ENCODE data around the gene ANKIB1. TPM values are rescaled to one million over a fixed set of nuclear protein-coding genes. Genes with fewer than 3 reads are reported as not detected.
"Not testable (repeated sequence)": the region's sequence is repeated elsewhere in the genome, so short reads cannot be mapped to it uniquely, and the experiment has no call there.

The ANKIB1 gene
- total and polyA plus RNA-seq, 2 experiments from 2014 or later, result 8.8 to 35.3 TPM

DNA sequence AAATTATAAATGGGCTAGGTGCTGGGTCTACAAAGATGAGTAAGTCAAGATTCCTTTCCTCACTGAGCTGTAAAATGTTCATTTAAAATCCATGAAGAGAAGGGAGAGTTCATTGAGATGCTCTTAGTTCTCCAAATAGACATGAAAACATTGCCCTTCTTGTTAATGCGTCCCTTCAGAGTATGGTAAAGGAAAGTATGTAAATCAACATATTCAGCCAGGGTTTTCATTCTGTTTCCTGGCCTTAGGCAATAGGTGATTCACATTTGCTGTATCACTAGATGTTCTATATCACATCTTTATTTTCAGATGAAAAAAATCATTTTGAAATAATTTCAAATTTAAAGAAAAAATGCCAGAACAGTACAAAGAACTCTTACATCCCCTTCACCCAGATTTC, 5.4 kb downstream of the ANKIB1 start:
- H3K36me3 ChIP-seq (replicated peaks; ENCODE audit: insufficient read depth, low read depth), result no peaks in the 10 kb centered on the region
- H3K79me2 ChIP-seq, result peaks cover 100% of the 10 kb centered on the region
- WGBS (ENCODE audit: low lambda C conversion rate, missing lambda C conversion rate), result 91% methylated on average over 1 of the region's 1 CpG
- no peak overlapping the region for H3K4me2 ChIP-seq
- no peak for DNase-seq (ENCODE audit: low spot score)
- peaks cover 15% of the 10 kb centered on the region for H3K4me1 ChIP-seq (ENCODE audit: insufficient read depth)
- no peaks in the 10 kb centered on the region for H4K20me1 ChIP-seq (ENCODE audit: insufficient read depth, poor library complexity, severe bottlenecking)
- no peaks in the 10 kb centered on the region for H3K9me3 ChIP-seq (ENCODE audit: low read depth)
- no peak overlapping the region for H3K4me3 ChIP-seq
- TF ChIP-seq EZH2phosphoT487 (IDR thresholded peaks at IDR 0.05; ENCODE audit: low read depth, severe bottlenecking, unreplicated experiment), result no peak
- TF ChIP-seq EZH2 (IDR thresholded peaks at IDR 0.05; ENCODE audit: borderline replicate concordance), result no peak
- TF ChIP-seq, protein P1, sequence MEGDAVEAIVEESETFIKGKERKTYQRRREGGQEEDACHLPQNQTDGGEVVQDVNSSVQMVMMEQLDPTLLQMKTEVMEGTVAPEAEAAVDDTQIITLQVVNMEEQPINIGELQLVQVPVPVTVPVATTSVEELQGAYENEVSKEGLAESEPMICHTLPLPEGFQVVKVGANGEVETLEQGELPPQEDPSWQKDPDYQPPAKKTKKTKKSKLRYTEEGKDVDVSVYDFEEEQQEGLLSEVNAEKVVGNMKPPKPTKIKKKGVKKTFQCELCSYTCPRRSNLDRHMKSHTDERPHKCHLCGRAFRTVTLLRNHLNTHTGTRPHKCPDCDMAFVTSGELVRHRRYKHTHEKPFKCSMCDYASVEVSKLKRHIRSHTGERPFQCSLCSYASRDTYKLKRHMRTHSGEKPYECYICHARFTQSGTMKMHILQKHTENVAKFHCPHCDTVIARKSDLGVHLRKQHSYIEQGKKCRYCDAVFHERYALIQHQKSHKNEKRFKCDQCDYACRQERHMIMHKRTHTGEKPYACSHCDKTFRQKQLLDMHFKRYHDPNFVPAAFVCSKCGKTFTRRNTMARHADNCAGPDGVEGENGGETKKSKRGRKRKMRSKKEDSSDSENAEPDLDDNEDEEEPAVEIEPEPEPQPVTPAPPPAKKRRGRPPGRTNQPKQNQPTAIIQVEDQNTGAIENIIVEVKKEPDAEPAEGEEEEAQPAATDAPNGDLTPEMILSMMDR (IDR thresholded peaks at IDR 0.05; ENCODE audit: poor library complexity), result no peak
- H3K27me3 ChIP-seq, result no peaks in the 10 kb centered on the region
- H3K27ac ChIP-seq, result no peak overlapping the region
- no peak overlapping the region for H2AFZ ChIP-seq
- H3K9me2 ChIP-seq (replicated peaks; ENCODE audit: insufficient read depth), result no peaks in the 10 kb centered on the region

GRCh38 chr7:92253251-92253650, 7.5 kb downstream of the ANKIB1 start:
- no peaks in the 10 kb centered on the region for H3K27me3 ChIP-seq
- WGBS (ENCODE audit: low lambda C conversion rate, missing lambda C conversion rate), result 96% methylated on average over 1 of the region's 1 CpG
- no peaks in the 10 kb centered on the region for H3K9me2 ChIP-seq (replicated peaks; ENCODE audit: insufficient read depth)
- H3K9me3 ChIP-seq (ENCODE audit: low read depth), result no peaks in the 10 kb centered on the region
- H3K36me3 ChIP-seq (replicated peaks; ENCODE audit: insufficient read depth, low read depth), result no peaks in the 10 kb centered on the region
- peaks cover 100% of the 10 kb centered on the region for H3K79me2 ChIP-seq
- TF ChIP-seq, protein P1 (IDR thresholded peaks at IDR 0.05; ENCODE audit: poor library complexity), result no peak
- TF ChIP-seq EZH2phosphoT487 (IDR thresholded peaks at IDR 0.05; ENCODE audit: low read depth, severe bottlenecking, unreplicated experiment), result no peak
- TF ChIP-seq EZH2 (IDR thresholded peaks at IDR 0.05; ENCODE audit: borderline replicate concordance), result no peak
- H2AFZ ChIP-seq, result no peak overlapping the region
- no peak for DNase-seq (ENCODE audit: low spot score)
- no peak overlapping the region for H3K27ac ChIP-seq
- no peak overlapping the region for H3K4me2 ChIP-seq
- peaks cover 2% of the 10 kb centered on the region for H3K4me1 ChIP-seq (ENCODE audit: insufficient read depth)
- H4K20me1 ChIP-seq (ENCODE audit: insufficient read depth, poor library complexity, severe bottlenecking), result no peaks in the 10 kb centered on the region
- no peak overlapping the region for H3K4me3 ChIP-seq

- H3K4me1 ChIP-seq (ENCODE audit: insufficient read depth); DNase-seq (ENCODE audit: low spot score); H3K36me3 ChIP-seq (replicated peaks; ENCODE audit: insufficient read depth, low read depth); H3K9me3 ChIP-seq (ENCODE audit: low read depth); H3K4me3 ChIP-seq; H3K9me2 ChIP-seq (replicated peaks; ENCODE audit: insufficient read depth); H4K20me1 ChIP-seq (ENCODE audit: insufficient read depth, poor library complexity, severe bottlenecking); H2AFZ ChIP-seq; H3K27ac ChIP-seq; H3K4me2 ChIP-seq; H3K27me3 ChIP-seq: not testable (repeated sequence)
- H3K79me2 ChIP-seq, result peaks cover 100% of the 10 kb centered on the region
- WGBS (ENCODE audit: low lambda C conversion rate, missing lambda C conversion rate), result 100% methylated on average over 1 of the region's 1 CpG
Measured at GRCh38 chr7:92254800-92255199, 9.0 kb downstream of the ANKIB1 start.

GRCh38 chr7:92255308-92255707, 9.5 kb downstream of the ANKIB1 start:
- Histone ChIP-seq H3K27me3 (no peaks in the 10 kb centered on the region), H3K4me3 (no peak overlapping the region), H4K20me1 (ENCODE audit: insufficient read depth, poor library complexity, severe bottlenecking) (no peaks in the 10 kb centered on the region), H3K9me2 (replicated peaks; ENCODE audit: insufficient read depth) (no peaks in the 10 kb centered on the region), H3K79me2 (peaks cover 100% of the 10 kb centered on the region), H3K9me3 (ENCODE audit: low read depth) (no peaks in the 10 kb centered on the region), H3K4me1 (ENCODE audit: insufficient read depth) (no peaks in the 10 kb centered on the region), H3K36me3 (replicated peaks; ENCODE audit: insufficient read depth, low read depth) (no peaks in the 10 kb centered on the region), H3K4me2 (no peak overlapping the region), H2AFZ (no peak overlapping the region), H3K27ac (no peak overlapping the region)
- TF ChIP-seq, protein P1 (IDR thresholded peaks at IDR 0.05; ENCODE audit: poor library complexity), result no peak
- no peak for TF ChIP-seq EZH2 (IDR thresholded peaks at IDR 0.05; ENCODE audit: borderline replicate concordance)
- no peak for TF ChIP-seq EZH2phosphoT487 (IDR thresholded peaks at IDR 0.05; ENCODE audit: low read depth, severe bottlenecking, unreplicated experiment)
- no peak for DNase-seq (ENCODE audit: low spot score)
- WGBS (ENCODE audit: low lambda C conversion rate, missing lambda C conversion rate), result 86% methylated on average over 4 of the region's 4 CpGs

Measured in hepatocyte (in vitro differentiated cells).